ENCODE data around the gene CCDC116. TPM values are rescaled to one million over a fixed set of nuclear protein-coding genes. Genes with fewer than 3 reads are reported as not detected.

The CCDC116 gene
- total RNA-seq, 4 donors from 2014 or later, result 1.0 TPM; not detected in 2

DNA sequence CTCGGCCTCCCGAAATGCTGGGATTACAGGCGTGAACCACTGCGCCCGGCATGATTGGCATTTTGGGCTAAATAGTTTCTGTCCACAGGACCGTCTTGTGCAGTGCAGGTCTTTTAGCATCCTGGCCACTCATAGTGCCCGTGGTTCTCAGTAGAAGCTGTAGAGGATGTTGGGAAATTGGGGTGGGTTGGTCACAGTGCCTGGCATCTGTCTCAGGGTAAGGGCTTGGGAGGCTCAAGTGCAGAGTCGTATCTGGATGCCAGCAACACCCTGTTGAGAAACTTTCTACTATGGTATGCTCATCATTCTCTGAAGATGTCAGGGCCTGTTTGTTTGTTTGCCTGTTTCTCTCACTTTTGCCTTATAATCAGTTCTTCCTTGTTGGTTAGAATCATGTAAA lies 43.2 kb upstream of the CCDC116 start:
- TF ChIP-seq POLR2A (IDR thresholded peaks at IDR 0.05) (no peak), CTCF (IDR thresholded peaks at IDR 0.05) (no peak), POLR2AphosphoS5 (IDR thresholded peaks at IDR 0.05) (no peak), EP300 (IDR thresholded peaks at IDR 0.05) (no peak)
- Histone ChIP-seq H3K9me3 (no peaks in the 10 kb centered on the region), H3K4me3 (no peak overlapping the region), H3K36me3 (peaks cover 18% of the 10 kb centered on the region), H3K27ac (no peak overlapping the region), H3K27me3 (no peaks in the 10 kb centered on the region), H3K4me1 (peaks cover 34% of the 10 kb centered on the region)
- 91% methylated on average over 8 of the region's 8 CpGs for WGBS
- DNase-seq (ENCODE audit: low spot score in 2 of 2), result no peak

- no peak for TF ChIP-seq EP300 (IDR thresholded peaks at IDR 0.05)
- TF ChIP-seq POLR2AphosphoS5 (IDR thresholded peaks at IDR 0.05), result no peak
- no peak for TF ChIP-seq POLR2A (IDR thresholded peaks at IDR 0.05)
- TF ChIP-seq CTCF (IDR thresholded peaks at IDR 0.05), result no peak
- Histone ChIP-seq H3K9me3 (no peaks in the 10 kb centered on the region), H3K4me1 (peaks cover 33% of the 10 kb centered on the region), H3K4me3 (no peak overlapping the region), H3K27me3 (no peaks in the 10 kb centered on the region), H3K36me3 (peaks cover 34% of the 10 kb centered on the region), H3K27ac (no peak overlapping the region)
- 62% methylated on average over 9 of the region's 9 CpGs for WGBS
- no peak for DNase-seq (ENCODE audit: low spot score in 2 of 2)
Measured at GRCh38 chr22:21590809-21591641, 41.5 kb upstream of the CCDC116 start.

DNA sequence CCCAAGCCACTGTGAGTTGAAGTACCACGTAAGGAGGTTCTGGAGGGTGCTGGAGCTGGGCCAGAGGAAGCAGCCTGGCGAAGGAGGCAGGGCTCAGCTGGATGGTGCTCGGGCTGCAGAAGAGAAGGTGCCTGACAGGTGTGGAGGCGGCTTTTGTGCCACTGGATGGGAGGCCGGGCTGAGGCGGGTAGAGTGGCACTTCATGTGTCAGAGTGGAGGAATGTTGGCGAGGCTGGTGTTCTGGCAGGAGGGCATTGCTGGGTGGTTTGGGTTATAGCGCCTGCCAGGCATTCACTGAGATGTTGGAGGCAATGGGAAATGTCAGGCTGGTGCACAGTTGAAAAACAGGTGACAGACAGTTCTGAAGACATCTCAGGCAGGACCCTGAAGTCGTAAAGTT lies 40.9 kb upstream of the CCDC116 start:
- TF ChIP-seq EP300 (IDR thresholded peaks at IDR 0.05) (no peak), POLR2AphosphoS5 (IDR thresholded peaks at IDR 0.05) (no peak), CTCF (IDR thresholded peaks at IDR 0.05) (no peak), POLR2A (IDR thresholded peaks at IDR 0.05) (no peak)
- H3K4me3 ChIP-seq, result no peak overlapping the region
- WGBS, result 44% methylated on average over 9 of the region's 9 CpGs
- no peaks in the 10 kb centered on the region for H3K27me3 ChIP-seq
- peaks cover 37% of the 10 kb centered on the region for H3K36me3 ChIP-seq
- no peak for DNase-seq (ENCODE audit: low spot score in 2 of 2)
- peaks cover 33% of the 10 kb centered on the region for H3K4me1 ChIP-seq
- no peak overlapping the region for H3K27ac ChIP-seq
- H3K9me3 ChIP-seq, result no peaks in the 10 kb centered on the region

DNA sequence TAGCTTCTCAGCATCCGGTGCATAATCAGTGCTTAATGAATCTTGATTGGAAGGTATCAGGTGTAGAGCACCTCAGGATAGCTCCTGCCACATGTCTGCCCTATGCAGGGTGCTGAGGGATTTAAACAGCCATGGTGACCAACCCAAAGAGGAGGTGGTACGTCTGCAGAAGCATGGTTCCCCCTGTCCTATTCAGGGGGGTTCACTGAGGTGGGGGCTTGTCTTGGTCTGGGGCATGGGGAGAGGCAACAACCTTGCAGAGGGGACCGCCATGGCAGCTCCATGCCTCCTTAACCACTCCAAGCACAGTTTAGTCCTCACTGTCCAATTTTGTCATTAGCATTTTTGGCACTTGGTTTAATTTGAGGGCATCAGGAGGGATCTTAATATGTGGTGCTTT lies 40.1 kb upstream of the CCDC116 start:
- no peak for DNase-seq (ENCODE audit: low spot score in 2 of 2)
- Histone ChIP-seq H3K4me3 (no peak overlapping the region), H3K4me1 (peaks cover 33% of the 10 kb centered on the region), H3K27me3 (no peaks in the 10 kb centered on the region), H3K36me3 (peaks cover 44% of the 10 kb centered on the region), H3K27ac (no peak overlapping the region), H3K9me3 (no peaks in the 10 kb centered on the region)
- TF ChIP-seq POLR2AphosphoS5 (IDR thresholded peaks at IDR 0.05), result no peak
- TF ChIP-seq EP300 (IDR thresholded peaks at IDR 0.05), result no peak
- TF ChIP-seq CTCF (IDR thresholded peaks at IDR 0.05), result no peak
- no peak for TF ChIP-seq POLR2A (IDR thresholded peaks at IDR 0.05)
- WGBS, result 90% methylated on average over 3 of the region's 3 CpGs

DNA sequence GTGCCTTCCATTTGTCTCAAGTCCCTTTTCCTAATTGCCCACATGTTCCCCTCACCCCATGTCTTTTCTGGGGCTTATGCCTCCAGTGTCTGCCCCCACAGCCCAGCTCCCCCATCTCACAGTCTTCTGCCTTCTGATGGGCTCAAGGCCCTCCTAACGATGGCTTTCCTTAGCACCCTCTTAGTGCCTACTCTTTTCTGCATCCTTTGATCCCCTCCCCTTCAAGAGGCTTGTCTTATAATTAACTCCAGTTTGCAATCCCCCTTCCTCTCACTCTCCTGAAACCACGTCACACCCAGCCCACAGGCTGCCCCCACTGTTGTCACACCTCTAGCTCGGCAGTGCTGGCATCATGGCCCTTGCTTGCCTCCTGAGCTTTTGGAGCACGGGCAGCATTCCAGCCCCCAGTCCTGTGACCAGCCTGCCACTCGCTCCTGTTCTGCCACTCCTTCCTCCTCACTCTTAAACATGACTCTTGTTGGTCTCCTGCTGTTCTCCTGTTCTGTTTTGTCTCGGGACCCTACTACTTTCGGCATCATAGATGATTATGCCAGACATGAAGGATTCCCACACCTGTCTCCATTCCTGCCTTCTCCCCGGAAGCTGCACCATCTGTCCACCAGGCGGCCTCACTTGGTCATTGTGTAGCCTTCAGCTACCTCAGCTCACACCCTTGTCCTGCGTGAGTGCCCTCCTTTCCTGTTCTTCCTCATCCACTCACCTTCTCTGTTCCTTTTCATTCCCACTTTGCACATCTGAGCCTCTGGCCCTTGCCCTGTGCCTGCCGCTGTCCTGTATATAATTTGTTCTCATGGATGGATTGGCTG lies 38.9 kb upstream of the CCDC116 start:
- Histone ChIP-seq H3K4me1 (peaks cover 22% of the 10 kb centered on the region), H3K9me3 (no peaks in the 10 kb centered on the region), H3K27me3 (no peaks in the 10 kb centered on the region), H3K27ac (no peak overlapping the region), H3K4me3 (no peak overlapping the region), H3K36me3 (peaks cover 45% of the 10 kb centered on the region)
- no peak for DNase-seq (ENCODE audit: low spot score in 2 of 2)
- no peak for TF ChIP-seq POLR2AphosphoS5 (IDR thresholded peaks at IDR 0.05)
- TF ChIP-seq POLR2A (IDR thresholded peaks at IDR 0.05), result no peak
- TF ChIP-seq CTCF (IDR thresholded peaks at IDR 0.05), result no peak
- no peak for TF ChIP-seq EP300 (IDR thresholded peaks at IDR 0.05)
- 74% methylated on average over 11 of the region's 11 CpGs for WGBS
